GM12878 (cell line): ENCODE data around the gene IL32. TPM values are rescaled to one million over a fixed set of nuclear protein-coding genes. Genes with fewer than 3 reads are reported as not detected.

Experiments
- BACH1 ChIP-seq: fragments of 450-650 bp; IDR thresholded peaks from 2 replicates; pipeline ENCODE4 v1.6.1; 2017; ENCODE audit warnings: mild to moderate bottlenecking, borderline replicate concordance
- CBX3 ChIP-seq: fragments of 200-600 bp; sonication (generic); IDR thresholded peaks from 2 replicates; pipeline ENCODE4 v1.6.1; 2016; ENCODE audit warnings: low read depth, borderline replicate concordance
- GABPA ChIP-seq: IDR thresholded peaks from 2 replicates; pipeline ENCODE4 v1.6.1; 2014; ENCODE audit warnings: antibody characterized with exemption, low read depth, mild to moderate bottlenecking, inconsistent platforms
- JUNB ChIP-seq: IDR thresholded peaks from 2 replicates; pipeline ENCODE4 v1.6.1; 2016; ENCODE audit warnings: antibody characterized with exemption, mild to moderate bottlenecking
- JUND ChIP-seq: IDR thresholded peaks from 2 replicates; pipeline ENCODE4 v1.6.1; 2012; ENCODE audit warnings: low read depth, mild to moderate bottlenecking, low read length, improper control_type of control experiment, moderate library complexity
- KDM1A ChIP-seq: fragments of 200-600 bp; sonication (generic); IDR thresholded peaks from 2 replicates; pipeline ENCODE4 v1.6.1; 2016; ENCODE audit warnings: borderline replicate concordance
- LARP7 ChIP-seq: fragments of 450-650 bp; IDR thresholded peaks from 2 replicates; pipeline ENCODE4 v1.6.1; 2017; ENCODE audit warnings: mild to moderate bottlenecking
- MXI1 ChIP-seq: fragments of 150-350 bp; IDR thresholded peaks from 2 replicates; pipeline ENCODE4 v1.6.1; 2011; ENCODE audit warnings: low read depth, mild to moderate bottlenecking, inconsistent platforms, low read length, improper control_type of control experiment
- NRF1 ChIP-seq: conservative IDR thresholded peaks from 2 replicates; pipeline ENCODE4 v1.6.1; 2011; ENCODE audit warnings: mild to moderate bottlenecking, low read depth, low read length, improper control_type of control experiment
- RCOR1 ChIP-seq: conservative IDR thresholded peaks from 2 replicates; pipeline ENCODE4 v1.6.1; 2012; ENCODE audit warnings: low read depth, low read length, improper control_type of control experiment
- SMAD1 ChIP-seq: fragments of 450-650 bp; IDR thresholded peaks from 2 replicates; pipeline ENCODE4 v1.6.1; 2018; ENCODE audit warnings: mild to moderate bottlenecking, low read depth; ENCODE audit not compliant: partially characterized antibody
- SRF ChIP-seq, 2 experiments: IDR thresholded peaks; 2 replicates each; pipeline ENCODE4 v1.6.1; 2011; ENCODE audit warnings: low read depth in 2 of 2, low read length in 2 of 2, mild to moderate bottlenecking in 1 of 2, moderate library complexity in 1 of 2
- polyA plus RNA-seq, 11 experiments: library from polyadenylated mRNA; depleted of rRNA in 4 of 11; unstranded in 6 of 11; stranded (reverse) in 5 of 11; fragments of >200 nt; fragmentation: Nextera tagmentation in 4 of 11; fragmentation: Illumina TruSeq in 1 of 11; extraction: Ambion mirVana in 4 of 11; extraction: Trizol in 1 of 11; gene quantifications; 1 replicate in 1 of 11; 2 replicates in 10 of 11; pipeline versions ENCODE4 v1.2.1 to v1.2.3, GENCODE V29; 2011 to 2016; ENCODE audit warnings: inconsistent platforms in 2 of 11, missing spikeins in 2 of 11, low read depth in 1 of 11
- total RNA-seq, 4 experiments: library from RNA; depleted of rRNA in 3 of 4; stranded (reverse); fragments of >200 nt in 3 of 4; fragmentation: Illumina TruSeq in 1 of 4; extraction: Trizol in 1 of 4; gene quantifications; 2 replicates each; pipeline versions ENCODE4 v1.2.1 to v1.2.3, GENCODE V29; 2013 to 2021
- TF ChIP-seq, protein P1 (sequence below): fragments of 450-650 bp; formaldehyde crosslinking; IDR thresholded peaks from 2 replicates; pipeline ENCODE4 v1.5.0; 2022; ENCODE audit warnings: mild to moderate bottlenecking, missing genetic modification characterization
- TF ChIP-seq, protein P2 (sequence below): IDR thresholded peaks from 2 replicates; pipeline ENCODE4 v1.6.1; 2011; ENCODE audit warnings: low read depth, mild to moderate bottlenecking, low read length, moderate library complexity, borderline replicate concordance; ENCODE audit errors: extremely low read depth
- TF ChIP-seq, protein P3 (sequence below): fragments of 450-650 bp; IDR thresholded peaks from 2 replicates; pipeline ENCODE4 v1.6.1; 2017; ENCODE audit warnings: antibody characterized with exemption, mild to moderate bottlenecking, moderate library complexity
- TF ChIP-seq, protein P4 (sequence below): fragments of 450-650 bp; IDR thresholded peaks from 2 replicates; pipeline ENCODE4 v1.6.1; 2018; ENCODE audit warnings: mild to moderate bottlenecking, low read depth, moderate library complexity; ENCODE audit not compliant: partially characterized antibody
- TF ChIP-seq, protein P5 (sequence below): fragments of 150-350 bp; IDR thresholded peaks from 2 replicates; pipeline ENCODE4 v1.6.1; 2014; ENCODE audit warnings: mild to moderate bottlenecking, low read depth, low read length

IL32 gene
- total and polyA plus RNA-seq, 10 of the 15 experiments (the other 5 are each of a cell fraction or from before 2014, with no cell fraction given) = 27.0 to 122 (median 55.8) TPM

DNA sequence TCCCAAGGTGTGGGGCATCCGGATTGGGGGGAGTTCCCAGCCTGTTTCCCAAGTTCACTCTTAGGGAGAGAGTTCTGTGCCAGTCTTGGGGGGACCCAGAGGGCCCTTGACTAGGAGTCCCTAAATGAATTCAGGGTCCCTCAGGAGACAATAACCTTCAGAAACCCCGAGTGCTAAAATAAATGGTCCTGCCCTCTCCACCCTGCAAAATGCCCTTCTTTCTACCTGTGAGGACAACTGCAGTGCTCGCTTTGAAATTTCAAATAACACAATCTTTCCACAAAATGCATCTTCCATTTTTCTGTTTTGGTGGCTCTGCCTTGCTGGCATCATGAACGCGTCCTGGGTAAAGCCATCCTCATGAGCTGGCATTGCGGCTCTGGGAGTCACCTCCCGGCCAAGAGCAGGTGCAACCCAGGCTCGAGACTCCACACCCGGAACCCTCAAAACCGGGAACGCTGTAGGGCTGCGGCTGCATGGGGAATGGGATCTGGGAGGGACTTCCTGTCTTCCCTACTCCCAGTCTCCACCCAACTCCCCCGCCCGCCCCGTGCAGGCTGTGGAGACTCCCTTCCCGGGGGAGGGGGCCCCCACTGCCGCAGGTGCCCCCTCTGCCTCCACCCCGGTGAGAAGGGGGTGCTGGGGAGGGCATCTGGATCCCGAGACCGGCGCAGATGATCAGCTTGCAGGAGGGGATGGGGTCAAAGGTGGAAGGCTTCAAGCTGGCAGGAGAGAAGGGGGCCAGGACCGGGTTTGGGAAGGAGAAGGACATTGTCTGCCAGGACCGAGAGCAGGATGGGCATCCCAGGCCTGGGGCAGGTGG, 46.8 kb downstream of the IL32 start, which contains the start of gene ZNF205 (continued):
- TF ChIP-seq JUNB (no peak), BACH1 (no peak), GABPA (peak; percentile 86), KDM1A (no peak), RCOR1 (no peak), CBX3 (no peak), MXI1 (no peak), SRF (IDR thresholded peaks at IDR 0.05; ENCODE audit: low read depth in 2 of 2, low read length in 2 of 2) (0 out of 4 replicates have a peak, but pooled peaks of 1 of the 2 experiments have one; percentile 45), NRF1 (no peak), LARP7 (no peak), JUND (no peak), SMAD1 (no peak)
- TF ChIP-seq, protein P1, sequence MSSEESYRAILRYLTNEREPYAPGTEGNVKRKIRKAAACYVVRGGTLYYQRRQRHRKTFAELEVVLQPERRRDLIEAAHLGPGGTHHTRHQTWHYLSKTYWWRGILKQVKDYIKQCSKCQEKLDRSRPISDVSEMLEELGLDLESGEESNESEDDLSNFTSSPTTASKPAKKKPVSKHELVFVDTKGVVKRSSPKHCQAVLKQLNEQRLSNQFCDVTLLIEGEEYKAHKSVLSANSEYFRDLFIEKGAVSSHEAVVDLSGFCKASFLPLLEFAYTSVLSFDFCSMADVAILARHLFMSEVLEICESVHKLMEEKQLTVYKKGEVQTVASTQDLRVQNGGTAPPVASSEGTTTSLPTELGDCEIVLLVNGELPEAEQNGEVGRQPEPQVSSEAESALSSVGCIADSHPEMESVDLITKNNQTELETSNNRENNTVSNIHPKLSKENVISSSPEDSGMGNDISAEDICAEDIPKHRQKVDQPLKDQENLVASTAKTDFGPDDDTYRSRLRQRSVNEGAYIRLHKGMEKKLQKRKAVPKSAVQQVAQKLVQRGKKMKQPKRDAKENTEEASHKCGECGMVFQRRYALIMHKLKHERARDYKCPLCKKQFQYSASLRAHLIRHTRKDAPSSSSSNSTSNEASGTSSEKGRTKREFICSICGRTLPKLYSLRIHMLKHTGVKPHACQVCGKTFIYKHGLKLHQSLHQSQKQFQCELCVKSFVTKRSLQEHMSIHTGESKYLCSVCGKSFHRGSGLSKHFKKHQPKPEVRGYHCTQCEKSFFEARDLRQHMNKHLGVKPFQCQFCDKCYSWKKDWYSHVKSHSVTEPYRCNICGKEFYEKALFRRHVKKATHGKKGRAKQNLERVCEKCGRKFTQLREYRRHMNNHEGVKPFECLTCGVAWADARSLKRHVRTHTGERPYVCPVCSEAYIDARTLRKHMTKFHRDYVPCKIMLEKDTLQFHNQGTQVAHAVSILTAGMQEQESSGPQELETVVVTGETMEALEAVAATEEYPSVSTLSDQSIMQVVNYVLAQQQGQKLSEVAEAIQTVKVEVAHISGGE (CRISPR knock-in tag) = peak; percentile 85
- TF ChIP-seq, protein P2, sequence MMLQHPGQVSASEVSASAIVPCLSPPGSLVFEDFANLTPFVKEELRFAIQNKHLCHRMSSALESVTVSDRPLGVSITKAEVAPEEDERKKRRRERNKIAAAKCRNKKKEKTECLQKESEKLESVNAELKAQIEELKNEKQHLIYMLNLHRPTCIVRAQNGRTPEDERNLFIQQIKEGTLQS = no peak
- TF ChIP-seq, protein P3, sequence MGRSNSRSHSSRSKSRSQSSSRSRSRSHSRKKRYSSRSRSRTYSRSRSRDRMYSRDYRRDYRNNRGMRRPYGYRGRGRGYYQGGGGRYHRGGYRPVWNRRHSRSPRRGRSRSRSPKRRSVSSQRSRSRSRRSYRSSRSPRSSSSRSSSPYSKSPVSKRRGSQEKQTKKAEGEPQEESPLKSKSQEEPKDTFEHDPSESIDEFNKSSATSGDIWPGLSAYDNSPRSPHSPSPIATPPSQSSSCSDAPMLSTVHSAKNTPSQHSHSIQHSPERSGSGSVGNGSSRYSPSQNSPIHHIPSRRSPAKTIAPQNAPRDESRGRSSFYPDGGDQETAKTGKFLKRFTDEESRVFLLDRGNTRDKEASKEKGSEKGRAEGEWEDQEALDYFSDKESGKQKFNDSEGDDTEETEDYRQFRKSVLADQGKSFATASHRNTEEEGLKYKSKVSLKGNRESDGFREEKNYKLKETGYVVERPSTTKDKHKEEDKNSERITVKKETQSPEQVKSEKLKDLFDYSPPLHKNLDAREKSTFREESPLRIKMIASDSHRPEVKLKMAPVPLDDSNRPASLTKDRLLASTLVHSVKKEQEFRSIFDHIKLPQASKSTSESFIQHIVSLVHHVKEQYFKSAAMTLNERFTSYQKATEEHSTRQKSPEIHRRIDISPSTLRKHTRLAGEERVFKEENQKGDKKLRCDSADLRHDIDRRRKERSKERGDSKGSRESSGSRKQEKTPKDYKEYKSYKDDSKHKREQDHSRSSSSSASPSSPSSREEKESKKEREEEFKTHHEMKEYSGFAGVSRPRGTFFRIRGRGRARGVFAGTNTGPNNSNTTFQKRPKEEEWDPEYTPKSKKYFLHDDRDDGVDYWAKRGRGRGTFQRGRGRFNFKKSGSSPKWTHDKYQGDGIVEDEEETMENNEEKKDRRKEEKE = no peak
- TF ChIP-seq, protein P4, sequence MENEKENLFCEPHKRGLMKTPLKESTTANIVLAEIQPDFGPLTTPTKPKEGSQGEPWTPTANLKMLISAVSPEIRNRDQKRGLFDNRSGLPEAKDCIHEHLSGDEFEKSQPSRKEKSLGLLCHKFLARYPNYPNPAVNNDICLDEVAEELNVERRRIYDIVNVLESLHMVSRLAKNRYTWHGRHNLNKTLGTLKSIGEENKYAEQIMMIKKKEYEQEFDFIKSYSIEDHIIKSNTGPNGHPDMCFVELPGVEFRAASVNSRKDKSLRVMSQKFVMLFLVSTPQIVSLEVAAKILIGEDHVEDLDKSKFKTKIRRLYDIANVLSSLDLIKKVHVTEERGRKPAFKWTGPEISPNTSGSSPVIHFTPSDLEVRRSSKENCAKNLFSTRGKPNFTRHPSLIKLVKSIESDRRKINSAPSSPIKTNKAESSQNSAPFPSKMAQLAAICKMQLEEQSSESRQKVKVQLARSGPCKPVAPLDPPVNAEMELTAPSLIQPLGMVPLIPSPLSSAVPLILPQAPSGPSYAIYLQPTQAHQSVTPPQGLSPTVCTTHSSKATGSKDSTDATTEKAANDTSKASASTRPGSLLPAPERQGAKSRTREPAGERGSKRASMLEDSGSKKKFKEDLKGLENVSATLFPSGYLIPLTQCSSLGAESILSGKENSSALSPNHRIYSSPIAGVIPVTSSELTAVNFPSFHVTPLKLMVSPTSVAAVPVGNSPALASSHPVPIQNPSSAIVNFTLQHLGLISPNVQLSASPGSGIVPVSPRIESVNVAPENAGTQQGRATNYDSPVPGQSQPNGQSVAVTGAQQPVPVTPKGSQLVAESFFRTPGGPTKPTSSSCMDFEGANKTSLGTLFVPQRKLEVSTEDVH = no peak
- TF ChIP-seq, protein P5, sequence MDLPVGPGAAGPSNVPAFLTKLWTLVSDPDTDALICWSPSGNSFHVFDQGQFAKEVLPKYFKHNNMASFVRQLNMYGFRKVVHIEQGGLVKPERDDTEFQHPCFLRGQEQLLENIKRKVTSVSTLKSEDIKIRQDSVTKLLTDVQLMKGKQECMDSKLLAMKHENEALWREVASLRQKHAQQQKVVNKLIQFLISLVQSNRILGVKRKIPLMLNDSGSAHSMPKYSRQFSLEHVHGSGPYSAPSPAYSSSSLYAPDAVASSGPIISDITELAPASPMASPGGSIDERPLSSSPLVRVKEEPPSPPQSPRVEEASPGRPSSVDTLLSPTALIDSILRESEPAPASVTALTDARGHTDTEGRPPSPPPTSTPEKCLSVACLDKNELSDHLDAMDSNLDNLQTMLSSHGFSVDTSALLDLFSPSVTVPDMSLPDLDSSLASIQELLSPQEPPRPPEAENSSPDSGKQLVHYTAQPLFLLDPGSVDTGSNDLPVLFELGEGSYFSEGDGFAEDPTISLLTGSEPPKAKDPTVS = no peak
